GM12878 (cell line): Measurements from ENCODE around the gene RACGAP1. TPM values are rescaled to one million over a fixed set of nuclear protein-coding genes. Genes with fewer than 3 reads are reported as not detected.

ENCODE experiments used
- ATAC-seq: fragments of 200-7000 bp; cut with Tn5 transposase; 3 replicates; pipeline ENCODE4 v1.9.1; 2020; ENCODE audit warnings: mild to moderate bottlenecking, moderate library complexity
- BruUV-seq: library from RNA; stranded (reverse); fragments of 400-500 nt; replicated peaks from 2 replicates; lab custom pipeline; 2021; lab: Mats Ljungman, UMichigan
- CTCF ChIA-PET: fragments of 300-600 bp; sonication (Branson Sonifier 250); formaldehyde crosslinking; extraction: SDS; loops from one replicate; lab custom pipeline; 2021; ENCODE audit warnings: inconsistent platforms; lab: Yijun Ruan, JAX
- POLR2A ChIA-PET: fragments of 350-600 bp; formaldehyde crosslinking; extraction: SDS; loops from one replicate; lab custom pipeline; 2021; ENCODE audit warnings: inconsistent platforms; lab: Charles Lee
- RAD21 ChIA-PET: fragments of 300-600 bp; sonication (Branson Sonifier 250); formaldehyde crosslinking; loops from one replicate; lab custom pipeline; 2023; ENCODE audit warnings: antibody characterized with exemption; ENCODE audit not compliant: unreplicated experiment; lab: Charles Lee
- SMC1A ChIA-PET: fragments of 300-600 bp; sonication (Branson Sonifier 250); formaldehyde crosslinking; loops from one replicate; lab custom pipeline; 2023; ENCODE audit not compliant: unreplicated experiment, uncharacterized antibody; lab: Charles Lee
- DNase-seq: peaks from one replicate; pipeline ENCODE4 v3.0.0-alpha.2; 2011; ENCODE audit warnings: low read depth, low spot score
- FAIRE-seq: peaks from 3 replicates; lab custom pipeline; 2011; peaks lifted over from hg19 to GRCh38; lab: Jason Lieb, UNC
- H2AFZ ChIP-seq: 2 replicates; pipeline ENCODE4 v1.6.0; 2011; ENCODE audit warnings: low read depth, low read length, control low read depth; ENCODE audit not compliant: control insufficient read depth
- H3K27ac ChIP-seq: 2 replicates; pipeline ENCODE4 v1.5.1; 2011; ENCODE audit warnings: control low read depth; ENCODE audit not compliant: control insufficient read depth, insufficient read depth
- H3K27me3 ChIP-seq, 2 experiments: replicated peaks in 1 of 2; 2 replicates each; pipeline versions ENCODE4 v1.6.0 to v1.6.1; 2011; ENCODE audit warnings: low read length in 1 of 2; ENCODE audit not compliant: control insufficient read depth in 2 of 2, insufficient read depth in 2 of 2
- H3K36me3 ChIP-seq, 2 experiments: 2 replicates each; pipeline ENCODE4 v1.5.1; 2011; ENCODE audit warnings: low read length in 1 of 2; ENCODE audit not compliant: control insufficient read depth in 2 of 2, insufficient read depth in 2 of 2
- H3K4me1 ChIP-seq: 2 replicates; pipeline ENCODE4 v1.6.1; 2011; ENCODE audit warnings: mild to moderate bottlenecking, low read length, moderate library complexity, mixed read lengths; ENCODE audit not compliant: control insufficient read depth, insufficient read depth
- H3K4me2 ChIP-seq: 2 replicates; pipeline ENCODE4 v1.6.0; 2011; ENCODE audit warnings: control low read depth; ENCODE audit not compliant: control insufficient read depth, insufficient read depth
- H3K4me3 ChIP-seq: fragments of 200-600 bp; sonication (generic); 2 replicates; pipeline ENCODE4 v1.5.1; 2016
- H3K79me2 ChIP-seq: 2 replicates; pipeline ENCODE4 v1.6.0; 2011; ENCODE audit warnings: low read length; ENCODE audit not compliant: control insufficient read depth, insufficient read depth
- H3K9ac ChIP-seq: 2 replicates; pipeline ENCODE4 v1.8.0; 2011; ENCODE audit warnings: low read length, control low read depth, mixed read lengths; ENCODE audit not compliant: control insufficient read depth, insufficient read depth
- H3K9me3 ChIP-seq: replicated peaks from 3 replicates; pipeline ENCODE4 v1.5.1; 2011; ENCODE audit warnings: mild to moderate bottlenecking, low read length; ENCODE audit not compliant: control insufficient read depth, insufficient read depth
- H4K20me1 ChIP-seq: 2 replicates; pipeline ENCODE4 v1.6.0; 2011; ENCODE audit not compliant: control insufficient read depth, insufficient read depth
- CBX3 ChIP-seq: fragments of 200-600 bp; sonication (generic); IDR thresholded peaks from 2 replicates; pipeline ENCODE4 v1.6.1; 2016; ENCODE audit warnings: low read depth, borderline replicate concordance
- CHD4 ChIP-seq: fragments of 200-600 bp; sonication (generic); IDR thresholded peaks from 2 replicates; pipeline ENCODE4 v1.6.1; 2016; ENCODE audit warnings: mild to moderate bottlenecking
- HDAC6 ChIP-seq: fragments of 200-600 bp; sonication (generic); IDR thresholded peaks from one replicate; pipeline ENCODE4 v1.8.0; 2017; ENCODE audit warnings: antibody characterized with exemption; ENCODE audit not compliant: unreplicated experiment
- PML ChIP-seq: IDR thresholded peaks from 2 replicates; pipeline ENCODE4 v1.6.1; 2012; ENCODE audit warnings: low read length, inconsistent platforms
- PRDM15 ChIP-seq: fragments of 450-650 bp; formaldehyde crosslinking; IDR thresholded peaks from 2 replicates; pipeline ENCODE4 v1.4.0; 2020; ENCODE audit warnings: mild to moderate bottlenecking, moderate library complexity
- RFX5 ChIP-seq: IDR thresholded peaks from 2 replicates; pipeline ENCODE4 v1.6.1; 2011; ENCODE audit warnings: low read depth, low read length, improper control_type of control experiment
- SIN3A ChIP-seq: IDR thresholded peaks from 2 replicates; pipeline ENCODE4 v1.6.1; 2012; ENCODE audit warnings: low read depth, low read length, improper control_type of control experiment
- SP1 ChIP-seq: IDR thresholded peaks from one replicate; pipeline ENCODE4 v1.6.1; 2011; ENCODE audit warnings: low read depth, low read length
- SUZ12 ChIP-seq: fragments of 200-600 bp; sonication (generic); IDR thresholded peaks from one replicate; pipeline ENCODE4 v1.6.1; 2018; ENCODE audit warnings: antibody characterized with exemption, mild to moderate bottlenecking; ENCODE audit not compliant: unreplicated experiment
- TAF1 ChIP-seq: IDR thresholded peaks from 2 replicates; pipeline ENCODE4 v1.6.1; 2011; ENCODE audit warnings: mild to moderate bottlenecking, low read depth, low read length, borderline replicate concordance
- TARDBP ChIP-seq: IDR thresholded peaks from 2 replicates; pipeline ENCODE4 v1.6.1; 2016; ENCODE audit warnings: borderline replicate concordance
- ZBED1 ChIP-seq: IDR thresholded peaks from 2 replicates; pipeline ENCODE4 v1.6.1; 2016; ENCODE audit warnings: borderline replicate concordance
- ZSCAN29 ChIP-seq: fragments of 450-650 bp; IDR thresholded peaks from 2 replicates; pipeline ENCODE4 v1.6.1; 2017; ENCODE audit warnings: mild to moderate bottlenecking, moderate library complexity
- WGBS: methylation state at CpG from one replicate; pipeline ENCODE4 v1.1.6; 2016; ENCODE audit warnings: low lambda C conversion rate; ENCODE audit not compliant: insufficient replicate concordance, insufficient coverage; ENCODE audit errors: missing lambda C conversion rate; 5-methylcytosine and 5-hydroxymethylcytosine counted together
- in situ Hi-C: fragments of 300-500 bp; cut with MboI; formaldehyde crosslinking; loops from 9 replicates; pipeline ENCODE4 v1.14.3; 2018; ENCODE audit warnings: mixed read lengths
- intact Hi-C: fragments of 100-400 bp; cut with micrococcal nuclease; formaldehyde crosslinking; loops from one replicate; pipeline ENCODE4 v1.14.2; 2022; ENCODE audit not compliant: unreplicated experiment
- polyA plus RNA-seq, 11 experiments: library from polyadenylated mRNA; depleted of rRNA in 4 of 11; unstranded in 6 of 11; stranded (reverse) in 5 of 11; fragments of >200 nt; fragmentation: Nextera tagmentation in 4 of 11; fragmentation: Illumina TruSeq in 1 of 11; extraction: Ambion mirVana in 4 of 11; extraction: Trizol in 1 of 11; gene quantifications; 1 replicate in 1 of 11; 2 replicates in 10 of 11; pipeline versions ENCODE4 v1.2.1 to v1.2.3, GENCODE V29; 2011 to 2016; ENCODE audit warnings: inconsistent platforms in 2 of 11, missing spikeins in 2 of 11, low read depth in 1 of 11
- total RNA-seq, 4 experiments: library from RNA; depleted of rRNA in 3 of 4; stranded (reverse); fragments of >200 nt in 3 of 4; fragmentation: Illumina TruSeq in 1 of 4; extraction: Trizol in 1 of 4; gene quantifications; 2 replicates each; pipeline versions ENCODE4 v1.2.1 to v1.2.3, GENCODE V29; 2013 to 2021
- TF ChIP-seq, protein P1 (sequence below): IDR thresholded peaks from 2 replicates; pipeline ENCODE4 v1.6.1; 2012; ENCODE audit warnings: low read depth, low read length, improper control_type of control experiment
- TF ChIP-seq, protein P2 (sequence below): IDR thresholded peaks from 2 replicates; pipeline ENCODE4 v1.6.1; 2012; ENCODE audit warnings: low read depth, low read length, improper control_type of control experiment
- TF ChIP-seq, protein P3 (sequence below): fragments of 450-650 bp; IDR thresholded peaks from 2 replicates; pipeline ENCODE4 v1.6.1; 2016; ENCODE audit warnings: mild to moderate bottlenecking

The RACGAP1 gene
- total and polyA plus RNA-seq, 10 of the 15 experiments (the other 5 are each of a cell fraction or from before 2014, with no cell fraction given), result 32.4 to 87.9 (median 76.2) TPM

- H3K36me3 ChIP-seq, result no peaks in the 10 kb centered on the region
- TF ChIP-seq, protein P1, sequence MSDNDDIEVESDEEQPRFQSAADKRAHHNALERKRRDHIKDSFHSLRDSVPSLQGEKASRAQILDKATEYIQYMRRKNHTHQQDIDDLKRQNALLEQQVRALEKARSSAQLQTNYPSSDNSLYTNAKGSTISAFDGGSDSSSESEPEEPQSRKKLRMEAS, result no peak
- TF ChIP-seq ZBED1, result no peak
- TF ChIP-seq PRDM15 (CRISPR knock-in tag), result no peak
- no peak for TF ChIP-seq CBX3
- no peak for TF ChIP-seq HDAC6
- no peak for TF ChIP-seq SP1
- no peak for TF ChIP-seq RFX5
- TF ChIP-seq SUZ12, result no peak
- TF ChIP-seq PML, result no peak
- TF ChIP-seq TAF1, result no peak
- TF ChIP-seq ZSCAN29, result no peak
- TF ChIP-seq, protein P2, sequence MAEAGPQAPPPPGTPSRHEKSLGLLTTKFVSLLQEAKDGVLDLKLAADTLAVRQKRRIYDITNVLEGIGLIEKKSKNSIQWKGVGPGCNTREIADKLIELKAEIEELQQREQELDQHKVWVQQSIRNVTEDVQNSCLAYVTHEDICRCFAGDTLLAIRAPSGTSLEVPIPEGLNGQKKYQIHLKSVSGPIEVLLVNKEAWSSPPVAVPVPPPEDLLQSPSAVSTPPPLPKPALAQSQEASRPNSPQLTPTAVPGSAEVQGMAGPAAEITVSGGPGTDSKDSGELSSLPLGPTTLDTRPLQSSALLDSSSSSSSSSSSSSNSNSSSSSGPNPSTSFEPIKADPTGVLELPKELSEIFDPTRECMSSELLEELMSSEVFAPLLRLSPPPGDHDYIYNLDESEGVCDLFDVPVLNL, result no peak
- TF ChIP-seq CHD4, result no peak
- TF ChIP-seq, protein P3, sequence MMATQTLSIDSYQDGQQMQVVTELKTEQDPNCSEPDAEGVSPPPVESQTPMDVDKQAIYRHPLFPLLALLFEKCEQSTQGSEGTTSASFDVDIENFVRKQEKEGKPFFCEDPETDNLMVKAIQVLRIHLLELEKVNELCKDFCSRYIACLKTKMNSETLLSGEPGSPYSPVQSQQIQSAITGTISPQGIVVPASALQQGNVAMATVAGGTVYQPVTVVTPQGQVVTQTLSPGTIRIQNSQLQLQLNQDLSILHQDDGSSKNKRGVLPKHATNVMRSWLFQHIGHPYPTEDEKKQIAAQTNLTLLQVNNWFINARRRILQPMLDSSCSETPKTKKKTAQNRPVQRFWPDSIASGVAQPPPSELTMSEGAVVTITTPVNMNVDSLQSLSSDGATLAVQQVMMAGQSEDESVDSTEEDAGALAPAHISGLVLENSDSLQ, result no peak
- TF ChIP-seq SIN3A, result no peak
- no peak for TF ChIP-seq TARDBP
- TF ChIP-seq, all 136 proteins: peak for 0
- in situ Hi-C loops, result no loop called here
- H2AFZ ChIP-seq, result no peak overlapping the region
- no peaks in the 10 kb centered on the region for H3K79me2 ChIP-seq
- no peaks in the 10 kb centered on the region for H4K20me1 ChIP-seq
- WGBS, result 41% methylated on average over 3 of the region's 3 CpGs
- SMC1A ChIA-PET, result interaction anchor here (1.0 to 3.3 kb wide), 6 partner anchors 9 to 232 kb away, joined by 3 to 25 read pairs (median 4); no protein-coding TSS in a partner anchor
- RAD21 ChIA-PET, result interaction anchor here (0.7 to 4.1 kb wide), 4 partner anchors 18 to 111 kb away, joined by 4 to 31 read pairs (median 7); no protein-coding TSS in a partner anchor
- 0 out of 2 replicates have a peak, but pooled peaks cover 4% of the 10 kb centered on the region for H3K4me1 ChIP-seq
- POLR2A ChIA-PET, result no interaction called here
- DNase-seq (no peak), FAIRE-seq (no peak), ATAC-seq (no peak; the same call in 2 of the 3 replicates)
- no peak overlapping the region for H3K4me3 ChIP-seq
- H3K4me2 ChIP-seq, result peak overlapping the region; percentile 86; the same call in 1 of the 2 replicates
- intact Hi-C loops, result loop anchor here (1.0 to 10.0 kb wide), 3 partner anchors 18 to 192 kb away; no protein-coding TSS in a partner anchor
- H3K27ac ChIP-seq, result no peak overlapping the region
- H3K9me3 ChIP-seq, result no peaks in the 10 kb centered on the region
- no peak overlapping the region for H3K9ac ChIP-seq
- CTCF ChIA-PET, result interaction anchor here (0.6 to 5.0 kb wide), 22 partner anchors 9 to 435 kb away, joined by 3 to 73 read pairs (median 4); partner anchors contain the start of gene RACGAP1
- H3K27me3 ChIP-seq, result peaks cover 10 to 17% of the 10 kb centered on the region in 2 experiments; a peak in 3 of 4 replicates
- no TSS peak for BruUV-seq
These were observed 31.3 kb upstream of the RACGAP1 start for GRCh38 chr12:50056639-50056976.
